HG03095 (cell line): Measurements from ENCODE around the gene IRF1.
A peak's percentile ranks its signal among the peaks of the same experiment; 100 is the strongest.

Source experiments
- ATAC-seq: cut with Tn5 transposase; IDR thresholded peaks from one replicate; pipeline ENCODE4 v1.9.1; 2021; ENCODE audit warnings: moderate library complexity; ENCODE audit not compliant: unreplicated experiment

IRF1 gene

DNA sequence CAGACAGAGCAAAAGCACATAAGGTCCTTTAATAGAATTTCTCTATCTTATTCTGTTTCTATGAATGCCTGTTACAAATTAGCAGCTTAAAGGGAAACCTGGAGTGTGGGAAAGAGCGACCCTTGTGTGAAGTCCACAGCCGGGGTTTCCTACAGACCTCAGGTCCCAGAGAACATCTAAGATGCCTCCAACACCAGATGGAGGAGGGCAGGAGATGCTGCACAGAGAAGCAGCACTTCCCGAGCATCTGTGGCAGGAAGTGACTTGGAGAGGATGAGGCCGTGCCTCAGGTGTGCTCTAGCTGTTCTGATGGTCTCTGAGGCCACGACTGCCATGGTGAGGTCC is 26.8 kb downstream of the IRF1 start:
- no peak for ATAC-seq

DNA sequence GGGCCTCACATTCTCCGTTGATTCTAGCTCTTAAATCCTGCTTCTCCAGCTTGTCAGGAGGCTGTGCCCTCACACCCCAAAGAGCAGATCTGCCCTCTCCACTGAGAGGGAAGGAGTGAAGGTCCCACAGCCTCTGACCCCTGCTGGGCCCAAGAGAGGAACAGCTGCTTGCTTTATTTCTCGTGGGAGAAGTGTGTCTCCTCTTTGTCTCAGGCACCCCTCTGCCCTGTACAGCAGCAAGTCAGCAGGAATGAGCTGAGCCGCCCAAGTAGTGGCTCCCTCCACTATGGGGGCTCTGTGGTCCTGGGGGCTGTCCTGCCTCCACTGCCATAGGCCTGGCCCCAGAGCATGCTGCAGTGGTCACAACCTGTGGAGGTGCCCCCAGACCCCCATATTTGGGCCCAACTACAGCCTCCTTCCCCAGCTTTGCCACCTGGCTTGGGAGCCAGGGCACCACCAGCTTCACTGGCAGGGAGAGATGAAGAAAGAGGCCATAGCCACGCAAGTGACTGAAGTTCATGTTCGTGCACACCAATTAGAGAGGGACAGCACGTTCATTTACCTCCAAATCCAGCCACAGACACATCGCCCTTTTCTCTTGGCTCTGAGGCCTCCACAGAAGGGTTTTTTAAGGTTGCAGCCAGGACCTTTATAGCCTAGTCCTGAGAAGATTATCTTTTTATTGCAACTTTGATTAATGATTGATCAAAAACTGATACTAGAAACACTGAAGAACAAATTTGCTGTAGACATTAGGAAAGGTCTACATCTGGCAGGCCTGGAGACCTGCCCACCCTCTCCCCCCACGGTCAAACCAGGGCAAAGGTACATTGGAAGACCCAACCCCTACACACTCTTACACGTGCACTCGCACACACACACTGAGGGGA is 27.5 kb downstream of the IRF1 start:
- ATAC-seq, result no peak

GRCh38 chr5:132462333-132462732 is 28.2 kb downstream of the IRF1 start:
- no peak for ATAC-seq

DNA sequence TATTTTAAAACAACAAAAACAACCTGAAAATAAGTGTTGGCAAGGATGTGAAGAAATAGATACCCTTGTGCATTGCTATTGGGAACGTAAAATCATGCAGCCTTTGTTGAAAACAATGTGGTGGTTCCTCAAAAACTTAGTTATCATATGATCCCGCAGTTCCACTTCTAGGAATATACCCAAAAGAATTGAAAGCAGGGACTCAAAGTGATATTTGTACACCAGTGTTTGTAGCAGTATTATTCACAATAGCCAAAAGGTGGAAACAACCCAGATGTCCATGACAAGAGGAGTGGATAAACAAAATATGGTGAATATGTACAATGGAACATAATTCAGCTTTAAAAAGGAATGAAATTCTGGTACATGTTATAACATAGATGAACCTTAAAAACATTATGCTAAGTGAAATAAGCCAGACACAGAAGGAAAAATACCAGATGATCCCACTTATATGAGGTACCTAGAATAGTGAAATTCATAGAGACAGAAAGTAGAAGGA is 29.0 kb downstream of the IRF1 start:
- no peak for ATAC-seq

DNA sequence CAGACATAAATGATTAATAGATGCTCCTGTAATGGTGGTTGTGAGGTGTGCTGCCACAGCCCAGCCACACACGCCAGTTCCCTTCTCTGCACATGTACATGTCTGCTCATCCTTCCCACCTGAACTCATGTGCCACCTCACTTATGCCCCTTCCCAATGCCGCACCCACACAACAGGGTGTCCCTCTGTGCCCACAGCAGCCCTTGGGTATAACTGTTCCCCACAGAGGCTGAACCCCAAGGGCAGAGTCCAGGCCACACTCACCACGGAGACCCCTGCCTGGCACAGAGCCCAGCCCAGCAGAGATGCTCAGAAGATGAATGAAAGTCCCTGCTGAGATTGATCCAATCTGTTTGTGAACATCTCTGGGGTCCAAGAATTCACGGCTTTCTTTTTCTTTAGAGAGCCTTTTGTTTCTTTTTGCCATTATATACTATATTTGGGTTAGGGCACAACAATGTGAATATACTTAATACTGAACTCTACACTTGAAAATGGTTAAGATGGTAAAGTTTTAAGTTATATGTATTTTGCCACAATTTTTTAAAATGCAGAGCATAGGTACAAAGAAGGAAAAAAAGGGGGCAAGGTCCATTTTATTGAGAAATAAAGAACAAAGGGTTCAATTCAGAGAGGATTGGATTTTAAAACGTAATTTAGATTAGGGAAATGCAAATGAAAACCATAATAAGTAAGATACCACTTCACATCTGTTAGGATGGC is 29.6 kb downstream of the IRF1 start:
- ATAC-seq, result no peak

GRCh38 chr5:132459983-132460838 is 30.4 kb downstream of the IRF1 start:
- ATAC-seq, result no peak

- no peak for ATAC-seq
Measured at GRCh38 chr5:132459031-132459982, 31.3 kb downstream of the IRF1 start.

DNA sequence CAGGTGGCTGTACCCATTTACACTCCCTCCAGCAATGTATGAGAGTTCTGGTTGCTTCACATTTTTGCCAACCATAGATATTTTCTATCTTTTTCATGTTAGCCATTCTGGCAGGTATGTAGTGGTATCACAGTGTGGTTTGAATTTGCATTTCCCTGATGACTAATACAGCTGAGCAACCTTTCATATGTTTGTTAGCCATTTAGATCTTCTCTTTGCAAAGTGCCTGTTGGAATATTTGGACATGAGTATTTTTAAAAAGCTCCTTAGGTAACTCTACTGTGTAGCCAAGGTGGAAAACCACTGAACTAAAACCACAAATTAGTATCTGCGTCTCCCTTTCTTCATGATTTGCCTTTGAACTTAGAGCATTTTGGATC is 31.9 kb downstream of the IRF1 start:
- ATAC-seq, result peak; percentile 41

- no peak for ATAC-seq
Measured at GRCh38 chr5:132458226-132458560, 32.4 kb downstream of the IRF1 start.

DNA sequence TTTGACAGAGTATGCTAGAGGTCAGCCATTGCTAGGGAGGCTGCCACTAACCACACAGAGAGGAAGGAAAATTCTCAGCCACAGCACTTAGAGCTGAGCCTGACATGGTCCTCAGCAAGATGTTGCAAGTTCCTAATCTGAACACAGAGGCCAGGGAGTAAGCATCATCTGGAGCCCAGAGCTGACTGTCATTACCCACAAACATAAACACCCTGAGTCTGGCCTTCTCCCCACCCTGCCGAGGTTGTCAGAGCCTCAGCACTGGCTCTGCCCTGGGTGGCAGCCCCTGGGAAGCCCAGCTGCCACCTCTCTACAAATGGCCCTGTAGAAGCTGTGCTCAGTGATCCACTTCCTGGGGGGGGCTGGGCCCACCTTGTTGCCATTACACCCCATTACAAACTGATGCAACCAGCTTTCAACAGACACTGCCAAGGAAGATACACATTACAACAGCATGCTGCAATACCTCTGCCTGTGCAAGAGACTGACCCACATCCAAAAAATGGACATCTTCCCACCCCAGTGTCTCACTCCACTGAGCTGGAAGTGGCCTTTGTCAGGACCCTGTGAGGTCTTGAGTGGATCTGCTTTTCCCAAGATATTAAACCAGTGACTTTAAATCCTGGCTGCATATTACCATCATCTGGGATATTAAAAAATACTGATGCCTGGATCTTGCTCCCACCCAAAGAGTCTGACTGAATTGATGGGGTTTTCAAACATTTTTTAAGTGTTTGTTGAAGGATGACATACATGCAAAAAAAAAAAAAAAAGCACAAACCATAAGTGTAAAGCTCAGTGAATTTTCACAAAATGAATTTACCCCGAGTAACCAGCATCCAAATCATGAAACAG is 33.0 kb downstream of the IRF1 start:
- peak; percentile 10 for ATAC-seq

DNA sequence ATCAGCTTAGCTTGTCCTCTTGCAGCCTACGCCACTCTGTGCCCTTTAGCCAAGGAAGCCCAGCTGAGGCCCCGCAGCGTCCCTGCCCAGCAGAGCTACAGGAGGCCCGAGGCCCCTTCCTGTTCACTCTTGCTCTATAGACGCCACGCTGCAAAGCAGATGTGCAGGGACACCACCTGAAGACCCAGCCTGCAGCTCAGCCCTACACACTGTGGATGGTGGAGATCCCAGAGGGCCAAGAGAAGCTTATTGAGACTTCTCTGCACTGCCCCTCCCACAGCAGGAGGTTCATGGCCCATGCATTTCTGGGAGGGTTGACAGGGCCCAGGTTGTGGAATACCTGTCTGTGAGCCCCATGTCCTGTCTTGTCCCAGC is 33.6 kb downstream of the IRF1 start:
- ATAC-seq, result peak; percentile 41

GRCh38 chr5:132456296-132456986 is 34.1 kb downstream of the IRF1 start:
- ATAC-seq, result peak; percentile 26

GRCh38 chr5:132455614-132456115 is 34.9 kb downstream of the IRF1 start:
- ATAC-seq, result no peak

- no peak for ATAC-seq
Measured at GRCh38 chr5:132454361-132454760, 36.2 kb downstream of the IRF1 start.

DNA sequence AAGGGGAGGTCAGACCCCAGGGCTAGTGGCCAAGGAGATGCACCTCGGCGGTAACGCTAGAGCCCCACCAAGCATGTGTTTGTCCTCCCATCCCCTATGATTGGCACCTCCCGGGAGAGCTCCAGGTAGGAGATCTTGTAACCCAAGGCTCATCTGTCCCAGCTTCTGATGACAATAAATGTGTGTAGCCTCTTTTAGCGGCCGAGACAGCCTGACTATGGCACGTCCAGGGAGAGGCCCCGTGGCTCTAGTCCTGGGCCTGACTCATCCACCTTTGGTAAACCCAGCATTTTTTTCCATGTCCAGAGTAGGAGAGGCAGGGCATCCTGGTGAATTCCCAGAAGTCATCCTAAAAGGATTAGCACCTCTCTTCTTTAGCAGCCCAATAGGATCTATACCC is 39.2 kb downstream of the IRF1 start:
- no peak for ATAC-seq

DNA sequence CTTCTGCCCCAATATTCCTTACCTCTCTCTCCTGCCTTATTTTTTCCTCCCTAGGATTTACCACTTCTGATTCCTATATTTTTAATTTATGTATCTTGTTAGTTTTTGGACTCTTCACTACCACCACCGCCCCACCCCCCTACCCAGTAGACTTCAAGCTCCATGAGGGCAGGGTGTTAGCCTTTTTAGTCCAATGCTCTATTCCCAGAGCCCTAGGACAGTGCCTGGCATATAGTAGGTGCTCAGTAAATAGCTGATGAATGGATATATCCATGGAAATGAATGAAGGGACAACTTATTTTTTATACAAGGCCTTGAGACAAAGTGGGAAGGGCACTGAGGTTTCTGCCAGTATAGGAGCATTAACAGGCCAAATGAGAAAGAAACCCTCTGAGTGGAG is 41.5 kb downstream of the IRF1 start:
- no peak for ATAC-seq

- ATAC-seq, result no peak
Measured at GRCh38 chr5:132447196-132447595, 43.4 kb downstream of the IRF1 start.

DNA sequence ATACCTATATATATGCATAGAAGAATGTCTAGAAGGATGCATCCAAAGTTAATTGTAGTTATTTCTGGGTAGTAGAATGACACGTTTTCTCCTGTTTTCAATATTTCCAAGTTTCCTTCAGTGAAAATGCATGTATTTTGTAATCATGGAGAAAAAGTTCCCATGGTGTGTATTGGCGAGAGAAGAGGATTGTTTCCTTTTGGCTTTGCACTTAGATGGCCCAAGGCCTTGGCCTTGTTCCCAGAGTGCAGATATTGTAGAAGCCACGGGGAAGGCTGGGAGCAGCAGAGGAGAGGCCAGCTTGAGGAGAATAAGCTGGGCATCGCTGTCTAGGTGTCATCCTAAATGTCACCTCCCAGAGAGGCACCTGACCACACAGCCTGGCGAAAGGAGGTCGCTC is 44.0 kb downstream of the IRF1 start:
- ATAC-seq, result no peak

- no peak for ATAC-seq
Measured at GRCh38 chr5:132445930-132446329, 44.6 kb downstream of the IRF1 start.
